ENCODE measurements around the gene NANP.
"Not testable (repeated sequence)": the region's sequence is repeated elsewhere in the genome, so short reads cannot be mapped to it uniquely, and the experiment has no call there.

The NANP gene

GRCh38 chr20:25623736-25624499 lies at the start of gene NANP:
Gene NANP (minus strand): TSS chr20:25624014. CDS start chr20:25623948, 66 bp downstream.
- in situ Hi-C loops (cut with MboI; ENCODE audit: low sequenced_read_pairs) = no loop called here

GRCh38 chr20:25672659-25673235 lies 48.9 kb upstream of the NANP start:
- in situ Hi-C loops (cut with MboI; ENCODE audit: low sequenced_read_pairs) = no loop called here

GRCh38 chr20:25669826-25670422 lies 46.1 kb upstream of the NANP start:
- in situ Hi-C loops (cut with MboI; ENCODE audit: low sequenced_read_pairs) = no loop called here

GRCh38 chr20:25668446-25668845 lies 44.6 kb upstream of the NANP start:
- in situ Hi-C loops (cut with MboI; ENCODE audit: low sequenced_read_pairs) = no loop called here

GRCh38 chr20:25659999-25660398 lies 36.2 kb upstream of the NANP start:
- in situ Hi-C loops (cut with MboI; ENCODE audit: low sequenced_read_pairs) = no loop called here

GRCh38 chr20:25654487-25654886 lies 30.7 kb upstream of the NANP start:
- in situ Hi-C loops (cut with MboI; ENCODE audit: low sequenced_read_pairs) = no loop called here

GRCh38 chr20:25652866-25653265 lies 29.1 kb upstream of the NANP start:
- in situ Hi-C loops (cut with MboI; ENCODE audit: low sequenced_read_pairs) = not testable (repeated sequence)

- in situ Hi-C loops (cut with MboI; ENCODE audit: low sequenced_read_pairs) = no loop called here
Observed at GRCh38 chr20:25644814-25645213, 21.0 kb upstream of the NANP start.

GRCh38 chr20:25643716-25644115 lies 19.9 kb upstream of the NANP start:
- in situ Hi-C loops (cut with MboI; ENCODE audit: low sequenced_read_pairs) = no loop called here

- in situ Hi-C loops (cut with MboI; ENCODE audit: low sequenced_read_pairs) = loop anchor here (10.0 kb wide), 1 partner anchor 58 kb away; the partner anchor contains the start of gene ZNF337
Observed at GRCh38 chr20:25637247-25637646, 13.4 kb upstream of the NANP start.

GRCh38 chr20:25632940-25633790 lies 9.4 kb upstream of the NANP start:
- in situ Hi-C loops (cut with MboI; ENCODE audit: low sequenced_read_pairs) = loop anchor here (10.0 kb wide), 1 partner anchor 62 kb away; the partner anchor contains the start of gene ZNF337

GRCh38 chr20:25630615-25631014 lies 6.8 kb upstream of the NANP start:
- in situ Hi-C loops (cut with MboI; ENCODE audit: low sequenced_read_pairs) = loop anchor here (10.0 kb wide), 1 partner anchor 64 kb away; the partner anchor contains the start of gene ZNF337

- in situ Hi-C loops (cut with MboI; ENCODE audit: low sequenced_read_pairs) = loop anchor here (10.0 kb wide), 1 partner anchor 65 kb away; the partner anchor contains the start of gene ZNF337
Observed at GRCh38 chr20:25629816-25630499, 6.1 kb upstream of the NANP start.

- in situ Hi-C loops (cut with MboI; ENCODE audit: low sequenced_read_pairs) = no loop called here
Observed at GRCh38 chr20:25626779-25627178, 3.0 kb upstream of the NANP start.

- in situ Hi-C loops (cut with MboI; ENCODE audit: low sequenced_read_pairs) = no loop called here
Observed at GRCh38 chr20:25624500-25624939, 706 bp upstream of the NANP start.

GRCh38 chr20:25623225-25623735 lies 534 bp downstream of the NANP start:
- in situ Hi-C loops (cut with MboI; ENCODE audit: low sequenced_read_pairs) = no loop called here

GRCh38 chr20:25622450-25623224 lies 1.2 kb downstream of the NANP start:
- in situ Hi-C loops (cut with MboI; ENCODE audit: low sequenced_read_pairs) = no loop called here

GRCh38 chr20:25622049-25622448 lies 1.8 kb downstream of the NANP start:
- in situ Hi-C loops (cut with MboI; ENCODE audit: low sequenced_read_pairs) = no loop called here

GRCh38 chr20:25619514-25619913 lies 4.3 kb downstream of the NANP start:
- in situ Hi-C loops (cut with MboI; ENCODE audit: low sequenced_read_pairs) = no loop called here
